Amygdala (tissue), 56 donors: ENCODE measurements around the gene NTN4.
"Not testable (repeated sequence)": the region's sequence is repeated elsewhere in the genome, so short reads cannot be mapped to it uniquely, and the experiment has no call there.

Experiments used
- DNase-seq, 56 donors: peaks; one replicate each; lab custom pipeline; 2025; lab: John Stamatoyannopoulos, UW

NTN4 gene

GRCh38 chr12:95790033-95790916 is at the start of gene NTN4:
Gene NTN4 (minus strand): TSS chr12:95790764. CDS start chr12:95790309, 455 bp downstream.
- DNase-seq = peak in 10 of 56 donors; percentile 7 to 31 (median 20)

- DNase-seq = no peak
These were observed 47.6 kb upstream of the NTN4 start for GRCh38 chr12:95838125-95838524.

- DNase-seq = no peak
These were observed 46.9 kb upstream of the NTN4 start for GRCh38 chr12:95837240-95838038.

- no peak for DNase-seq
These were observed 46.2 kb upstream of the NTN4 start for GRCh38 chr12:95836630-95837239.

- DNase-seq = no peak
These were observed 45.6 kb upstream of the NTN4 start for GRCh38 chr12:95836185-95836609.

- DNase-seq = no peak
These were observed 44.0 kb upstream of the NTN4 start for GRCh38 chr12:95834572-95834971.

- DNase-seq = no peak
These were observed 39.9 kb upstream of the NTN4 start for GRCh38 chr12:95830335-95831089.

- DNase-seq = no peak
These were observed 38.8 kb upstream of the NTN4 start for GRCh38 chr12:95829395-95829794.

GRCh38 chr12:95820096-95820703 is 29.6 kb upstream of the NTN4 start:
- DNase-seq = peak in 11 of 56 donors; percentile 0 to 65 (median 2)

- DNase-seq = no peak
These were observed 25.2 kb upstream of the NTN4 start for GRCh38 chr12:95815632-95816212.

- not testable (repeated sequence) for DNase-seq
These were observed 21.6 kb upstream of the NTN4 start for GRCh38 chr12:95812155-95812554.

GRCh38 chr12:95810411-95810810 is 19.8 kb upstream of the NTN4 start:
- DNase-seq = no peak

- no peak for DNase-seq
These were observed 18.6 kb upstream of the NTN4 start for GRCh38 chr12:95809000-95809680.

- no peak for DNase-seq
These were observed 17.6 kb upstream of the NTN4 start for GRCh38 chr12:95808146-95808545.

- no peak for DNase-seq
These were observed 15.5 kb upstream of the NTN4 start for GRCh38 chr12:95805864-95806671.

GRCh38 chr12:95804291-95804690 is 13.7 kb upstream of the NTN4 start:
- no peak for DNase-seq

GRCh38 chr12:95803817-95804216 is 13.3 kb upstream of the NTN4 start:
- DNase-seq = no peak
